ENCODE results near the gene NDNF.
A peak's percentile ranks its signal among the peaks of the same experiment; 100 is the strongest.

Gene NDNF

DNA sequence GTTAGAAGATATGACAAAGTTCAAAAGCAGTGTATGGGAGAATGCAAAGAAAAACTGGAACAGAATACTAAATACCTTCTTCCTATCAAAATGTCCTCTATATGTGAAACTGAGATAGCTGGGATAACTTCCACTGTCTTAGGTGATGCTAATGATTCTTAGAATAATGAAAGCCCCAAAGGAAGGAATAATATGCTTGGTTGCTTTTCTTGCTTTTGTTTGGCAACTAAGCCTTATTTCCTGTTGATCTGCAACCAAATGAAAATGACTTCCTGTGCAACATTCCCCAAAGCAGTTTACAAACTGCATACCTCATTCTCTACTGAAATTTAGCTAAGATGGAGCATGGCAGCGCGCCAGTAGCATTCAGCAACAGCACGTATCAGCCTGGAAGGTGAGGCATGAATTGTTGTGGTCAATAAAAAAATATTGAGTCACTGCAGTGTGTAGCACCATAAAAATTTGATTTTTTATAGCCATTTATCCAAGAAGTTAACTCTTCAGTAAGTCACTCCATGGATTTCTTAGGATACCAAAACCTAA lies 18.7 kb downstream of the NDNF start (continued):
- no peak for TF ChIP-seq GLIS3 (CRISPR knock-in tag; IDR thresholded peaks at IDR 0.05)
- TF ChIP-seq TOX (CRISPR knock-in tag; IDR thresholded peaks at IDR 0.05; ENCODE audit: borderline replicate concordance) = no peak
- TF ChIP-seq, protein P1, sequence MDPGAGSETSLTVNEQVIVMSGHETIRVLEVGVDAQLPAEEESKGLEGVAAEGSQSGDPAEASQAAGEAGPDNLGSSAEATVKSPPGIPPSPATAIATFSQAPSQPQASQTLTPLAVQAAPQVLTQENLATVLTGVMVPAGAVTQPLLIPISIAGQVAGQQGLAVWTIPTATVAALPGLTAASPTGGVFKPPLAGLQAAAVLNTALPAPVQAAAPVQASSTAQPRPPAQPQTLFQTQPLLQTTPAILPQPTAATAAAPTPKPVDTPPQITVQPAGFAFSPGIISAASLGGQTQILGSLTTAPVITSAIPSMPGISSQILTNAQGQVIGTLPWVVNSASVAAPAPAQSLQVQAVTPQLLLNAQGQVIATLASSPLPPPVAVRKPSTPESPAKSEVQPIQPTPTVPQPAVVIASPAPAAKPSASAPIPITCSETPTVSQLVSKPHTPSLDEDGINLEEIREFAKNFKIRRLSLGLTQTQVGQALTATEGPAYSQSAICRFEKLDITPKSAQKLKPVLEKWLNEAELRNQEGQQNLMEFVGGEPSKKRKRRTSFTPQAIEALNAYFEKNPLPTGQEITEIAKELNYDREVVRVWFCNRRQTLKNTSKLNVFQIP (CRISPR knock-in tag; IDR thresholded peaks at IDR 0.05; ENCODE audit: borderline replicate concordance, low read depth) = no peak
- TF ChIP-seq SNAI2 (CRISPR knock-in tag; IDR thresholded peaks at IDR 0.05) = no peak

DNA sequence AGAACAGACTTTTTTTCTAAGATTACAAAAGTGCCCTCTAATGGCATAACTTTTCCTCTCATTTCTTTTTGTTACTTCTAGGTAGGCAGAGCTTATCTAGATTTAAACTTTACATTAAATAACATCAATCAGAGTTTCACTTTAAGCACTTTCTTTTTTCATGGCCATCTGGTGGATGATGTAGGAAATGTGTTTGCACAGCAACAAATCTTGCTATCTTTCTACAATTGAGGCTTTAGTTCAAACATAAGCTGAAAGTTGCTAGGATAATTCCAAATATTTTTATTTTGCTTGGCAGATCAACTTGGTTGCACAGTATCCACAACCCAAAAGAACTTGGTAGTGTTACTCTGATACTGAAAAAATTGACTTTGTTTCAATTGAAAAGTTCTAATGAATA lies 22.0 kb downstream of the NDNF start:
- peak; percentile 56; the same call in 2 of the 3 replicates for ATAC-seq

DNA sequence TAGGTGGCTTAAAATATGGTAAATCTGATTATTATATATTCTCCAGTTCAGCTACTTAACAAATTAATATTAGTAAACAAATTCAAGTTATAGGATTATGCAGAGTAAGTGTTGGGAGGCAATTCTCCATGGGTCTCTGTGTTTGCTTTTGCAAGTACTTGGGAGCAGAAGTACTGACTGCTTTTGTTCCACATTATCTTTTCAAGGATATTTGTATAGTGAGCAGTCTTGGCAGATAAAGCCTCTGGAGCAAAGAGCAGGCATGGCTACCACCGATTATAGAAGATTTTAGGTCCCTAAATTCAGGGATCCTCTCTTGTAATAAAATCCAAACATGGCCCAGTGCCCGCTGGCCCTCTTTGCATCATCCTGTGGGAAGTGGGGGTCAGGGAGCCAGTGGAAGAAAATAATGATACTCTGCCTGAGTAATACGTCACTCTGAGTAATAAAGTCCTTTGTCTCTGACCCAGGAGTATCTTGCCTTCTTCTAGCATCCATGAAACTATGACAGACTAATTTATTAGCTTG lies 23.2 kb downstream of the NDNF start:
- TF ChIP-seq SNAI2 (CRISPR knock-in tag; IDR thresholded peaks at IDR 0.05) (no peak), ZFP3 (CRISPR knock-in tag; IDR thresholded peaks at IDR 0.05) (no peak), PPARA (CRISPR knock-in tag; IDR thresholded peaks at IDR 0.05; ENCODE audit: borderline replicate concordance) (no peak), ISL1 (CRISPR knock-in tag; IDR thresholded peaks at IDR 0.05) (no peak), TOX (CRISPR knock-in tag; IDR thresholded peaks at IDR 0.05; ENCODE audit: borderline replicate concordance) (no peak), BACH2 (CRISPR knock-in tag; IDR thresholded peaks at IDR 0.05; ENCODE audit: borderline replicate concordance) (no peak)
- TF ChIP-seq, protein P2, sequence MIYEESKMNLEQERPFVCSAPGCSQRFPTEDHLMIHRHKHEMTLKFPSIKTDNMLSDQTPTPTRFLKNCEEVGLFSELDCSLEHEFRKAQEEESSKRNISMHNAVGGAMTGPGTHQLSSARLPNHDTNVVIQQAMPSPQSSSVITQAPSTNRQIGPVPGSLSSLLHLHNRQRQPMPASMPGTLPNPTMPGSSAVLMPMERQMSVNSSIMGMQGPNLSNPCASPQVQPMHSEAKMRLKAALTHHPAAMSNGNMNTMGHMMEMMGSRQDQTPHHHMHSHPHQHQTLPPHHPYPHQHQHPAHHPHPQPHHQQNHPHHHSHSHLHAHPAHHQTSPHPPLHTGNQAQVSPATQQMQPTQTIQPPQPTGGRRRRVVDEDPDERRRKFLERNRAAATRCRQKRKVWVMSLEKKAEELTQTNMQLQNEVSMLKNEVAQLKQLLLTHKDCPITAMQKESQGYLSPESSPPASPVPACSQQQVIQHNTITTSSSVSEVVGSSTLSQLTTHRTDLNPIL (CRISPR knock-in tag; IDR thresholded peaks at IDR 0.05; ENCODE audit: low read depth) = no peak
- TF ChIP-seq, protein P3, sequence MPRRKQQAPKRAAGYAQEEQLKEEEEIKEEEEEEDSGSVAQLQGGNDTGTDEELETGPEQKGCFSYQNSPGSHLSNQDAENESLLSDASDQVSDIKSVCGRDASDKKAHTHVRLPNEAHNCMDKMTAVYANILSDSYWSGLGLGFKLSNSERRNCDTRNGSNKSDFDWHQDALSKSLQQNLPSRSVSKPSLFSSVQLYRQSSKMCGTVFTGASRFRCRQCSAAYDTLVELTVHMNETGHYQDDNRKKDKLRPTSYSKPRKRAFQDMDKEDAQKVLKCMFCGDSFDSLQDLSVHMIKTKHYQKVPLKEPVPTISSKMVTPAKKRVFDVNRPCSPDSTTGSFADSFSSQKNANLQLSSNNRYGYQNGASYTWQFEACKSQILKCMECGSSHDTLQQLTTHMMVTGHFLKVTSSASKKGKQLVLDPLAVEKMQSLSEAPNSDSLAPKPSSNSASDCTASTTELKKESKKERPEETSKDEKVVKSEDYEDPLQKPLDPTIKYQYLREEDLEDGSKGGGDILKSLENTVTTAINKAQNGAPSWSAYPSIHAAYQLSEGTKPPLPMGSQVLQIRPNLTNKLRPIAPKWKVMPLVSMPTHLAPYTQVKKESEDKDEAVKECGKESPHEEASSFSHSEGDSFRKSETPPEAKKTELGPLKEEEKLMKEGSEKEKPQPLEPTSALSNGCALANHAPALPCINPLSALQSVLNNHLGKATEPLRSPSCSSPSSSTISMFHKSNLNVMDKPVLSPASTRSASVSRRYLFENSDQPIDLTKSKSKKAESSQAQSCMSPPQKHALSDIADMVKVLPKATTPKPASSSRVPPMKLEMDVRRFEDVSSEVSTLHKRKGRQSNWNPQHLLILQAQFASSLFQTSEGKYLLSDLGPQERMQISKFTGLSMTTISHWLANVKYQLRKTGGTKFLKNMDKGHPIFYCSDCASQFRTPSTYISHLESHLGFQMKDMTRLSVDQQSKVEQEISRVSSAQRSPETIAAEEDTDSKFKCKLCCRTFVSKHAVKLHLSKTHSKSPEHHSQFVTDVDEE (CRISPR knock-in tag; IDR thresholded peaks at IDR 0.05) = no peak
- no peak for ATAC-seq

More for the DNA sequence above, 22.0 kb downstream of the NDNF start:
- TF ChIP-seq CSDC2 (CRISPR knock-in tag; IDR thresholded peaks at IDR 0.05) (no peak), ARNTL (CRISPR knock-in tag; IDR thresholded peaks at IDR 0.05; ENCODE audit: borderline replicate concordance, low read depth) (no peak), TOX (CRISPR knock-in tag; IDR thresholded peaks at IDR 0.05; ENCODE audit: borderline replicate concordance) (no peak), ZNF70 (CRISPR knock-in tag; IDR thresholded peaks at IDR 0.05) (no peak), PPARA (CRISPR knock-in tag; IDR thresholded peaks at IDR 0.05; ENCODE audit: borderline replicate concordance) (no peak), ZFP30 (CRISPR knock-in tag; IDR thresholded peaks at IDR 0.05) (no peak), ZNF8 (CRISPR knock-in tag; IDR thresholded peaks at IDR 0.05) (no peak), ZC3H10 (CRISPR knock-in tag; IDR thresholded peaks at IDR 0.05) (no peak), BACH2 (CRISPR knock-in tag; IDR thresholded peaks at IDR 0.05; ENCODE audit: borderline replicate concordance) (no peak), ZNF565 (CRISPR knock-in tag; conservative IDR thresholded peaks at IDR 0.05; ENCODE audit: low read depth) (no peak), SNAI2 (CRISPR knock-in tag; IDR thresholded peaks at IDR 0.05) (no peak), ISL1 (CRISPR knock-in tag; IDR thresholded peaks at IDR 0.05) (no peak), ESRRG (CRISPR knock-in tag; IDR thresholded peaks at IDR 0.05) (no peak), ZFP3 (CRISPR knock-in tag; IDR thresholded peaks at IDR 0.05) (no peak)
- TF ChIP-seq, protein P3 (CRISPR knock-in tag; IDR thresholded peaks at IDR 0.05) = no peak
- TF ChIP-seq, protein P1 (CRISPR knock-in tag; IDR thresholded peaks at IDR 0.05; ENCODE audit: borderline replicate concordance, low read depth) = no peak

All from SK-N-SH treated with all-trans-retinoic acid at 6 μM for 48 hours (cell line).